ENCODE results near the gene POU2F2. TPM values are rescaled to one million over a fixed set of nuclear protein-coding genes. Genes with fewer than 3 reads are reported as not detected.

POU2F2 gene
- total and polyA plus RNA-seq, 10 of the 15 experiments (the other 5 are each of a cell fraction or from before 2014, with no cell fraction given): 4.4 to 62.4 (median 37.9) TPM

DNA sequence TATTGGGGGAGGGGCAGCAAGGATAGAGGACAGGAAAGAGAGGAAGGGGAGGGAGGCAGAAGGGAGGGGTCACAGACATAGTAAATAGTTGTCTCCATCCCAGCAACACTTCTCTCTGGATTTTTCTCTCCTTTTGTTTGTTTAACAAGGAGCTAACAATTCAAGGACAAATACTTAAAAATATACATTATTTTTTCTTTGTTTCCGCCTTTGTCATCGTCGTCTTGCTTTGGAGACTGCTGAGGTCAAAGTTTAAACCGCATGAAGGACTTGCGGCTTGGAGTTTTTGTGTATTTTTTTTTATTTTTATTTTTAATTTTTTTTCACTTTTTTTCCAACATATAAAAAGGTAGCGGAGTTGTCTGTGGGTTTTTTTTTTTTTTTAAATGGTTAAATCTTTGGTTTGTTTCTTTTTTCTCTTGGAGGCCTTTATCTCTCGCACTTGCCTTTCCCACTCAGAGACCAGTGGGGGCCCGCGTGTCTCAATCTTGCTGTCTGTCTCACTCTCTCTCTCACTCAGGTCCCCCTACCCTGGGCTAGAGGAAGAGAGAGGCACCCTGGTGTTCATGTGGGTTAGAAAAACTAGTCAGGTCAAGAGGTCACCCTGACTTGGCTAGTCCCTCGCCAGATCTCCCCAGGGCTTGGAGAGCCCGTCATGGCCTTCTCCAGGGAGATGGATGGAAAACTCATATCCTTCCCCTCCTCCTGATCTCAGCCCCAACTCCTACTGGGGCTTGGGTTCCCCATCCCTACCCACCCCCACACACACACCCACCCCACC is 45.3 kb downstream of the POU2F2 start (continued):
- no peak for TF ChIP-seq SRF (IDR thresholded peaks at IDR 0.05; ENCODE audit: low read depth in 2 of 2, low read length in 2 of 2)
- TF ChIP-seq YY1 (IDR thresholded peaks at IDR 0.05; ENCODE audit: low read depth, low read length): no peak
- TF ChIP-seq RFX5 (IDR thresholded peaks at IDR 0.05; ENCODE audit: low read depth, low read length): no peak
- no peak for TF ChIP-seq BHLHE40 (IDR thresholded peaks at IDR 0.05; ENCODE audit: borderline replicate concordance in 1 of 2, low read depth in 2 of 2, low read length in 1 of 2)
- TF ChIP-seq, protein P1, sequence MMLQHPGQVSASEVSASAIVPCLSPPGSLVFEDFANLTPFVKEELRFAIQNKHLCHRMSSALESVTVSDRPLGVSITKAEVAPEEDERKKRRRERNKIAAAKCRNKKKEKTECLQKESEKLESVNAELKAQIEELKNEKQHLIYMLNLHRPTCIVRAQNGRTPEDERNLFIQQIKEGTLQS (IDR thresholded peaks at IDR 0.05; ENCODE audit: borderline replicate concordance, extremely low read depth, low read depth, low read length): no peak
- TF ChIP-seq, protein P2, sequence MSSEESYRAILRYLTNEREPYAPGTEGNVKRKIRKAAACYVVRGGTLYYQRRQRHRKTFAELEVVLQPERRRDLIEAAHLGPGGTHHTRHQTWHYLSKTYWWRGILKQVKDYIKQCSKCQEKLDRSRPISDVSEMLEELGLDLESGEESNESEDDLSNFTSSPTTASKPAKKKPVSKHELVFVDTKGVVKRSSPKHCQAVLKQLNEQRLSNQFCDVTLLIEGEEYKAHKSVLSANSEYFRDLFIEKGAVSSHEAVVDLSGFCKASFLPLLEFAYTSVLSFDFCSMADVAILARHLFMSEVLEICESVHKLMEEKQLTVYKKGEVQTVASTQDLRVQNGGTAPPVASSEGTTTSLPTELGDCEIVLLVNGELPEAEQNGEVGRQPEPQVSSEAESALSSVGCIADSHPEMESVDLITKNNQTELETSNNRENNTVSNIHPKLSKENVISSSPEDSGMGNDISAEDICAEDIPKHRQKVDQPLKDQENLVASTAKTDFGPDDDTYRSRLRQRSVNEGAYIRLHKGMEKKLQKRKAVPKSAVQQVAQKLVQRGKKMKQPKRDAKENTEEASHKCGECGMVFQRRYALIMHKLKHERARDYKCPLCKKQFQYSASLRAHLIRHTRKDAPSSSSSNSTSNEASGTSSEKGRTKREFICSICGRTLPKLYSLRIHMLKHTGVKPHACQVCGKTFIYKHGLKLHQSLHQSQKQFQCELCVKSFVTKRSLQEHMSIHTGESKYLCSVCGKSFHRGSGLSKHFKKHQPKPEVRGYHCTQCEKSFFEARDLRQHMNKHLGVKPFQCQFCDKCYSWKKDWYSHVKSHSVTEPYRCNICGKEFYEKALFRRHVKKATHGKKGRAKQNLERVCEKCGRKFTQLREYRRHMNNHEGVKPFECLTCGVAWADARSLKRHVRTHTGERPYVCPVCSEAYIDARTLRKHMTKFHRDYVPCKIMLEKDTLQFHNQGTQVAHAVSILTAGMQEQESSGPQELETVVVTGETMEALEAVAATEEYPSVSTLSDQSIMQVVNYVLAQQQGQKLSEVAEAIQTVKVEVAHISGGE (CRISPR knock-in tag; IDR thresholded peaks at IDR 0.05): no peak
- TF ChIP-seq MYC (IDR thresholded peaks at IDR 0.05; ENCODE audit: insufficient read depth, insufficient read length, insufficient replicate concordance, low read length, severe bottlenecking): no peak
- TF ChIP-seq TARDBP (IDR thresholded peaks at IDR 0.05; ENCODE audit: borderline replicate concordance): no peak
- no peak for TF ChIP-seq SUPT20H (IDR thresholded peaks at IDR 0.05; ENCODE audit: borderline replicate concordance, control insufficient read depth, low read depth, low read length)
- TF ChIP-seq IRF4 (IDR thresholded peaks at IDR 0.05; ENCODE audit: low read depth, low read length): no peak

Measured in GM12878 (cell line).